ENCODE measurements around the gene IGFL3. TPM values are rescaled to one million over a fixed set of nuclear protein-coding genes. Genes with fewer than 3 reads are reported as not detected.
"Not testable (repeated sequence)": the region's sequence is repeated elsewhere in the genome, so short reads cannot be mapped to it uniquely, and the experiment has no call there.

IGFL3 gene
- total RNA-seq (2014; rRNA removed; shearing (Covaris generic)) = not detected in 2 replicates

DNA sequence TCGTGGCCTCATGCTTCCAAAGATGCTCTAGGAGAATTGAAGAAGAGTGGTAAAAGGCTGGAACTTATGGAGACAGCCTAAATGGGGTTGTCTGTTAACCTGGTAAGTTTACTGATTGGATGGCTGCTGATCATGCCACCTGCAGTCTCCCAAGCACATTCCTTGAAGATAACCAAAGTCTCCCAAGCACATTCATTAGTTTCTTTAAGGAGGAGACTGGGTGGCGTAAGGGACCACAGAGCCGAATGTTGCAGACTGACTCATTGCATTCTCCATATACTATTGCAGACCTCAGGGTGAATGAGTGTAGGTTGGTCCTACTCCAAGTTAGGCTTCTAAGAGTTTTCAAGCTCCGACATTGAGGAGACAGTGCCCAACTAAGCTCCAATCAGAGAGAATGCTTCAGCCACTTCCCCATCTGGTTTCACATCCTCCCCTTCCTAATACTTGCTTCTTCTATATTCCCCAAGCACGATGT, at the start of gene IGFL3:
Gene IGFL3 (minus strand): TSS at position 51 of the 478 bp plus-strand sequence. CDS start 39 bp downstream, at position 12.
- DNase-seq (ENCODE audit: low read depth) = no peak

GRCh38 chr19:46173886-46174480, 49.5 kb upstream of the IGFL3 start:
- DNase-seq (ENCODE audit: low read depth) = no peak

GRCh38 chr19:46162731-46163130, 38.2 kb upstream of the IGFL3 start:
- no peak for DNase-seq (ENCODE audit: low read depth)

DNA sequence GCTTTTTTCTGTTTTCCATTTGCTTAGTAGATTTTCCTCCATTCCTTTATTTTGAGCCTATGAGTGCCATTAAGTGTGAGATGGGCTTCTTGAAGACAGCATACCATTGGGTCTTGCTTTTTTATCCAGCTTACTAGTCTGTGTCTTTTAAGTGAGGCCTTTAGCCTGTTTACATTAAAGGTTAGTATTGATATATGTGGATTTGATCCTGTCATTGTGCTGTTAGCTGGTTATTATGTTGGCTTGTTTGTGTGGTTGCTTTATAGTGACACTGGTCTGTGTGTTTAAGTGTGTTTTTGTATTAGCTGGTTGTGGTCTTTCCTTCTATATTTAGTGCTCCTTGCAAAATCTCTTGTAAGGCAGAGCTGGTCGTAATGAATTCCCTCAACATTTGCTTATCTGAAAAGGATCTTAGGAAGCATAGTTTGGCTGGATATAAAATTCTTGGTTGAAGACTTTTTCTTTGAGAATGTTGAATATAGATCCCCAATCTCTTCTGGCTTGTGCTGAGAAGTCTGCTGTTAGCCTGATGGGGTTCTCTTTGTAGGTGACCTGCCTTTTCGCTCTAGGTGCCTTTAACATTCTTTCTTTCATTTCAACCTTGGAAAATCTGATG, 37.3 kb upstream of the IGFL3 start:
- DNase-seq (ENCODE audit: low read depth) = not testable (repeated sequence)

DNA sequence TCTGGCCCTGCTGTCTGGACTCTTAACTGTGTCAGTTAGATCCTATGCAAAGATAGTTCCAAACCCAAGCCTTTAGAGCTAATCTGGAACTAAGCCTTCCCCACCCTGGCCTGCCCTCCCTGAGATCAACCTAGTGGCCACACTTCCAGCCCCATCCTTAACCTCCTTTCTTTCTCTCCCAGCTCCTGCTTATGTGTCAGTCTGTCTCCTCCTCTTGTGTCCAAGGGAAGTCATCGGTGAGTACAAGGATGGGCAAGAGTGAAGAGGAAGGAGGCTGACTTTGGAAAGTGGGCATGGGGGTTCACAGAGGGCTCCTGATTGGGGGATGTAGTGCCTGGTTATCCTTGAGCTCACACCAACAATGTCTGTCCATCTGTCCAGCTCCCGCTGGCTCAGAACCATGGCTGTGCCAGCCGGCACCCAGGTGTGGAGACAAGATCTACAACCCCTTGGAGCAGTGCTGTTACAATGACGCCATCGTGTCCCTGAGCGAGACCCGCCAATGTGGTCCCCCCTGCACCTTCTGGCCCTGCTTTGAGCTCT, 35.8 kb upstream of the IGFL3 start:
- DNase-seq (ENCODE audit: low read depth) = no peak

DNA sequence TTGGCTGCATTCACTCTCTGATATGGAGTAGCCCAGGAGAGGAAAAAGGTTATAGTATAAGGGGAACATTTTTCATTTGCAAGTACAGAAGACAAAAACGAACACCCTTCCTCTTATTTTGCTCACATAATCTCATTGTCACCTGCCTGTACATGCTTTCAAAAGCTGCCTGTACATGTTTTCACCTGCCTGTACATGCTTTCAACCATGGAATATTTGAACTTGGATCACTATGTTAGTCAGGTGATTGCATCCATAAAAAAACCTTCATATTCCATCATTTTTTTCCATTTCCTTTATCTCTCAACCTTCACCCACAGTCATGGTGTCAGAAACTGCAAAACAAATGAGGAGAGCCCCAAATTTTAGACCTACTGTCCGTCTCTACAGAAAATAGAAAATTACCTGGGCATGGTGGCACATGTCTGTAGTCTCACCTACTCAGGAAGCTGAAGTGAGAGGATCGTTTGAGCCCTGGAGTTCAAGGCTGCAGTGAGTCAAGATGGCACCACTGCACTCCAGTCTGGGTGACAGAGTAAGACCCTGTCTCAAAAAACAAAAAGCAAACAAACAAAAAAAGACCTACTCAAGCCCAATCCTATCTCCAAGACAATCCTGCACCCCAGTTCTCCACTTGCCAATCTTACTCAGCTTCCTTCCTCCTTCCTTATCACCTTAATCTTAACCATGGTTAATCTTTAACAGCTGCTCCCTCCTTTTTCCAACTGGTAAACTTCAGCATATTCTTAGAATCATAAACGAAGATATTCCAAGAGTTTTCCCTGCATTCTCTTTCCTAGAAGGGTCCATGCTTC, 35.1 kb upstream of the IGFL3 start:
- DNase-seq (ENCODE audit: low read depth) = no peak

DNA sequence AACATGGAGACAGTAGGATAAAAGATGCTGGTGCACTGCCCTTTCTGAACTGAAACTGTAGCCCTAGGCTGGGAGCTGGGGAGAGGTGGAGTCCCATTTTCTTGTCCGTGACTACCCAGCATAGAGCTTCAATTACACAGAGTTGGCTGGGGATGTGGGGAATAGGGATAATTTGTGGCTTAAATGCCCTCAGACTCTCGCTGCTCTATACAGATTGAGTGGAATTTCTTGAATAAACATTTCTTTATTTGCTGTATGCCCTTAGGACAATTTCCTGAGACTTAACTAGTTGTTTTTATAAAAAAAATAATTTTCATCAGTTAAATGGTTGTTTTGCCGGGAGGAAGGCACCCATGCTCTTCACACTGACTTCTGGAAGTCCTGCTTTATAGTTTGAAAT, 30.7 kb upstream of the IGFL3 start:
- no peak for DNase-seq (ENCODE audit: low read depth)

DNA sequence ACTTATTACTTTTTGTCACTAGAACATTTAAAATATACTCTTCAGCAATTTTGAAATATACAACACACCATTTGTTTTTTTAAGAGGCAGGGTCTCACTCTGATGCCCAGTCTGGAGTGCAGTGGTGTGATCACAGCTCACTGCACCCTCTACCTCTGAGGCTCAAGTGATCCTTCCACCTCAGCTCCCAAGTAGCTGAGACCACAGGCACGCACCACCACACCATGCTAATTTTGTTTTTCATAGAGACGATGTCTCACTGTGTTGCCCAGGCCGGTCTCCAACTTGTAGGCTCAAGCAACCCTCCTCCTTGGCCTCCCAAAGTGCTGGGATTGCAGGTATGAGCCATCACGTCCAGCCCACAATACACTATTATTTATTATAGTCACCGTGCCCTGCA, 26.1 kb upstream of the IGFL3 start:
- no peak for DNase-seq (ENCODE audit: low read depth)

DNA sequence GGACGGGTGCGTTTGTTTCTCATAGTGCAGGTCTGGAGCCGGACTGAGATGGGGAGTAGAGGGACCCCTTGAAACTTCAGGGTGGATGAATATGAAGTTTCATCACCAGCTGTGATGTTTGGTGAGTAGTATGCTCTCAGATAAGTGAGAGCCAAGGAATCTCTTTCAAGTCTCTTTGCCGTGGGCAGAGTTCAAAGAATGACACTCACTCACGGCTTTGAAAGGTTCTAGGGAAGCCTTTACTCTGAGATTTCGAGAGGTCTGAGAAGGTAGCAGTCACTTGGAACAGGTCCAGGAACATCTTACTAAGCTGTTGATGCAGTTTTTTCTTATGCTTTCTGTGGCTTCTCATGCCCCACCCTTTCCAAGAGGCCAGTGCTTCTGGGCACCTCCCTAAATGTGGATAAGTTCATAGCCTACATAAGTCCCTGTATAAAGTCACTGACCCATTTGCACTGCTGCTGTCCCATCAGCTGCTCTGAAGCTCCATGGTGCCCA, 23.4 kb upstream of the IGFL3 start, which contains the start of gene IGFL2:
Gene IGFL2 (plus strand): TSS at position 448 of the 498 bp plus-strand sequence. CDS start 41 bp downstream, at position 489.
- peak; percentile 14 for DNase-seq (ENCODE audit: low read depth)

GRCh38 chr19:46147166-46147740, 22.8 kb upstream of the IGFL3 start:
- no peak for DNase-seq (ENCODE audit: low read depth)

DNA sequence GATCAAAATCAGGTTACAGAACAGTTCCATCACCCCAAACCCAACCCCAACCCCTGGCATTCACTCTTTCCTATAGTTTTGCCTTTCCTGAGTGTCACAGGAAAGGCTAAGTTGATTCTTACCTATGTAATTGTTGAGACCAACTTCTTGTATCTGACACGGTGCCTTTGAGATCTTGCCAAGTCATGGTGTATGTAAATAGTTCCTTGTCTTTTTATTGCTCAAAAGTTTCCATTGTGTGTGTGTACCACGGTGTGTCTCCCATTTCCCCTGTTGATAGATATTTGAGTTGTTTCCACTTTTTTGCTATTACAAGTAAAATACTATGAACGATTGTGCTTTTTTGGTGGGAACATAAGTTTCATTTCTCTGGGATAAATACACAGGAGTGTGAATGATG, 20.3 kb upstream of the IGFL3 start:
- DNase-seq (ENCODE audit: low read depth) = no peak

DNA sequence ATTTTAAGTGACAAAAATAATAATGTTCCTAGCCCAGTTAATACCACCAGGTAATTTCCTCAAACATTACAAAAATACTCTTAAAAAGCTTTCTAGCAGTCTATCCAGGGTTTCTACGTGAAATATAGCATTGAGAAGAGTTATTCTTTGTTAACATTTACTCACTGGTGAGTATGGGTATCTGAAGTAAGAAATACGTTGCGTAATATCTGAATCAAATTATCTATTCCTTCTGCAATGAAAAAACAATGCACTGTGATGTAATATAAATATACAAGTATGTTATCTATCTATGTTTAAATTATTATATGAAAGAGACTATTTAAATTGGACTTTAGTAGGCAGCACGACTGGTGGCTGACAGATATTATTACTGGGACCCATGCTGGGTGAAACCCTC, 17.8 kb upstream of the IGFL3 start:
- DNase-seq (ENCODE audit: low read depth) = no peak

- DNase-seq (ENCODE audit: low read depth) = no peak
Observed at GRCh38 chr19:46141421-46141820, 16.9 kb upstream of the IGFL3 start.

GRCh38 chr19:46137915-46138473, 13.5 kb upstream of the IGFL3 start:
- DNase-seq (ENCODE audit: low read depth) = no peak

DNA sequence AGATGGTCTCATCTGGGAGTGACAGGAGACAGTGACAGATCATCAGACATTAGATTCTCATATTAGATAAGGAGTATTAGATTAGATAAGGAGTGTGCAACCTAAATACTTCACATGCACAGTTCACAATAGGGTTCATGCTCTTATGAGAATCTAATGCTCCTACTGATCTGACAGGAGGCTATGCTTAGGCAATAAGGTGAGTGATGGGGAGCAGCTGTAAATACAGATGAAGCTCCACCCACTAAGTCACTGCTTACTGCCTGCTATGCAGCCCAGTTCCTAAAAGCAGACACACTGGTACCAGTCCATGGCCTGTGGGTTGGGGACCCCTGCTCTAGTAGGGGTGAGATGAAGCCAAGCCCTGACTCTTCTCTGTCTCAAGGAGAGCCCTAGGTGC, 10.0 kb upstream of the IGFL3 start:
- no peak for DNase-seq (ENCODE audit: low read depth)

GRCh38 chr19:46133777-46134241, 9.3 kb upstream of the IGFL3 start:
- no peak for DNase-seq (ENCODE audit: low read depth)

GRCh38 chr19:46133101-46133627, 8.7 kb upstream of the IGFL3 start:
- DNase-seq (ENCODE audit: low read depth) = peak; percentile 80

- DNase-seq (ENCODE audit: low read depth) = no peak
Observed at GRCh38 chr19:46132508-46133100, 8.1 kb upstream of the IGFL3 start.

GRCh38 chr19:46131485-46132143, 7.1 kb upstream of the IGFL3 start:
- DNase-seq (ENCODE audit: low read depth) = no peak

DNA sequence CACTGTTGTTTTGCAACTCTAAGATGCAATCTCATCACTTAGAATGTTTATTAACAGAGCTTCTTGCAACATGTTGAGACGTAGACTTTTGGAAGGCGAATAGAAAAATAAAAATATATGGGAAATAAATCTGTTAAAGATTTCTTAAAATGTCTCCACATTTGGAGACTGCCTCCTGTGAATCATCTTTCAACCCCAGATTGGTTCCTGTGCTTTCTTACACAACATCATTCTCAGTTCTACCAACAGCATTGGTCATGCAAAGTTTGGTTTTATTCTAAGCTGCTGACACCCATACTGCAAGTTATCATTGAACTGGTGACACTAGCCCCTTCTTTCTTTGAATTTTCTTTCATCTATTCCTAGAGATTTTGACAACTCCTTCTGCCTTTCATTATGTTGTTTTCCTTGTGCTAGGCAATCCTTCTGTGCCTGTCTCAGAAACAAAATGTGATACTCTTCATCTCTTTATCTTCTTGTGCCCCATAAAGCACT, 1.6 kb upstream of the IGFL3 start:
- no peak for DNase-seq (ENCODE audit: low read depth)

Measured in Daoy (cell line).